Measurements from ENCODE around the gene STK35. TPM values are rescaled to one million over a fixed set of nuclear protein-coding genes. Genes with fewer than 3 reads are reported as not detected.

Gene STK35
- total and polyA plus RNA-seq, 4 donors = 9.4 to 13.4 (median 12.1) TPM

GRCh38 chr20:2116170-2116940 is 14.7 kb downstream of the STK35 start:
- H3K4me3 ChIP-seq (ENCODE audit: low read depth, low read length) = no peak overlapping the region
- no peak overlapping the region for H3K27ac ChIP-seq (ENCODE audit: low read depth, low read length)
- DNase-seq (ENCODE audit: low read depth in 4 of 6, low spot score in 6 of 6) = no peak
- H3K27me3 ChIP-seq (ENCODE audit: control insufficient read depth, insufficient read depth, low read length) = no peaks in the 10 kb centered on the region
- no peaks in the 10 kb centered on the region for H3K9me3 ChIP-seq (ENCODE audit: control insufficient read depth, insufficient read depth, low read length)
- H3K36me3 ChIP-seq (ENCODE audit: control insufficient read depth, insufficient read depth, low read length) = peaks cover 12% of the 10 kb centered on the region
- 86% methylated on average over 8 of the region's 9 CpGs for WGBS (ENCODE audit: insufficient coverage)
- H3K4me1 ChIP-seq (ENCODE audit: control insufficient read depth, insufficient read depth, low read length) = peaks cover 5% of the 10 kb centered on the region

- WGBS (ENCODE audit: insufficient coverage) = no CpG with 5 or more reads among the region's 3 CpGs
- no peaks in the 10 kb centered on the region for H3K27me3 ChIP-seq (ENCODE audit: control insufficient read depth, insufficient read depth, low read length)
- H3K9me3 ChIP-seq (ENCODE audit: control insufficient read depth, insufficient read depth, low read length) = no peaks in the 10 kb centered on the region
- no peak overlapping the region for H3K4me3 ChIP-seq (ENCODE audit: low read depth, low read length)
- no peak for DNase-seq (ENCODE audit: low read depth in 4 of 6, low spot score in 6 of 6)
- H3K27ac ChIP-seq (ENCODE audit: low read depth, low read length) = no peak overlapping the region
- H3K36me3 ChIP-seq (ENCODE audit: control insufficient read depth, insufficient read depth, low read length) = peaks cover 10% of the 10 kb centered on the region
- H3K4me1 ChIP-seq (ENCODE audit: control insufficient read depth, insufficient read depth, low read length) = no peaks in the 10 kb centered on the region
Observed at GRCh38 chr20:2118783-2119182, 17.2 kb downstream of the STK35 start.

- no peaks in the 10 kb centered on the region for H3K27me3 ChIP-seq (ENCODE audit: control insufficient read depth, insufficient read depth, low read length)
- no peak overlapping the region for H3K27ac ChIP-seq (ENCODE audit: low read depth, low read length)
- DNase-seq (ENCODE audit: low read depth in 4 of 6, low spot score in 6 of 6) = peak in 2 of 6 donors; percentile 20 to 38
- no peaks in the 10 kb centered on the region for H3K9me3 ChIP-seq (ENCODE audit: control insufficient read depth, insufficient read depth, low read length)
- H3K4me3 ChIP-seq (ENCODE audit: low read depth, low read length) = no peak overlapping the region
- H3K36me3 ChIP-seq (ENCODE audit: control insufficient read depth, insufficient read depth, low read length) = peaks cover 4% of the 10 kb centered on the region
- WGBS (ENCODE audit: insufficient coverage) = 43% methylated on average over 5 of the region's 6 CpGs
- peaks cover 10% of the 10 kb centered on the region for H3K4me1 ChIP-seq (ENCODE audit: control insufficient read depth, insufficient read depth, low read length)
Observed at GRCh38 chr20:2122936-2123335, 21.3 kb downstream of the STK35 start.

GRCh38 chr20:2123720-2124119 is 22.1 kb downstream of the STK35 start:
- Histone ChIP-seq H3K9me3 (ENCODE audit: control insufficient read depth, insufficient read depth, low read length) (no peaks in the 10 kb centered on the region), H3K27me3 (ENCODE audit: control insufficient read depth, insufficient read depth, low read length) (no peaks in the 10 kb centered on the region), H3K4me1 (ENCODE audit: control insufficient read depth, insufficient read depth, low read length) (peaks cover 10% of the 10 kb centered on the region), H3K4me3 (ENCODE audit: low read depth, low read length) (no peak overlapping the region), H3K27ac (ENCODE audit: low read depth, low read length) (no peak overlapping the region), H3K36me3 (ENCODE audit: control insufficient read depth, insufficient read depth, low read length) (peaks cover 4% of the 10 kb centered on the region)
- WGBS (ENCODE audit: insufficient coverage) = 90% methylated on average over 2 of the region's 5 CpGs
- no peak for DNase-seq (ENCODE audit: low read depth in 4 of 6, low spot score in 6 of 6)

- Histone ChIP-seq H3K4me3 (ENCODE audit: low read depth, low read length) (no peak overlapping the region), H3K27me3 (ENCODE audit: control insufficient read depth, insufficient read depth, low read length) (no peaks in the 10 kb centered on the region), H3K36me3 (ENCODE audit: control insufficient read depth, insufficient read depth, low read length) (peaks cover 4% of the 10 kb centered on the region), H3K9me3 (ENCODE audit: control insufficient read depth, insufficient read depth, low read length) (no peaks in the 10 kb centered on the region), H3K4me1 (ENCODE audit: control insufficient read depth, insufficient read depth, low read length) (peaks cover 16% of the 10 kb centered on the region), H3K27ac (ENCODE audit: low read depth, low read length) (no peak overlapping the region)
- no peak for DNase-seq (ENCODE audit: low read depth in 4 of 6, low spot score in 6 of 6)
- WGBS (ENCODE audit: insufficient coverage) = 81% methylated on average over 7 of the region's 7 CpGs
Observed at GRCh38 chr20:2124564-2125213, 23.1 kb downstream of the STK35 start.

DNA sequence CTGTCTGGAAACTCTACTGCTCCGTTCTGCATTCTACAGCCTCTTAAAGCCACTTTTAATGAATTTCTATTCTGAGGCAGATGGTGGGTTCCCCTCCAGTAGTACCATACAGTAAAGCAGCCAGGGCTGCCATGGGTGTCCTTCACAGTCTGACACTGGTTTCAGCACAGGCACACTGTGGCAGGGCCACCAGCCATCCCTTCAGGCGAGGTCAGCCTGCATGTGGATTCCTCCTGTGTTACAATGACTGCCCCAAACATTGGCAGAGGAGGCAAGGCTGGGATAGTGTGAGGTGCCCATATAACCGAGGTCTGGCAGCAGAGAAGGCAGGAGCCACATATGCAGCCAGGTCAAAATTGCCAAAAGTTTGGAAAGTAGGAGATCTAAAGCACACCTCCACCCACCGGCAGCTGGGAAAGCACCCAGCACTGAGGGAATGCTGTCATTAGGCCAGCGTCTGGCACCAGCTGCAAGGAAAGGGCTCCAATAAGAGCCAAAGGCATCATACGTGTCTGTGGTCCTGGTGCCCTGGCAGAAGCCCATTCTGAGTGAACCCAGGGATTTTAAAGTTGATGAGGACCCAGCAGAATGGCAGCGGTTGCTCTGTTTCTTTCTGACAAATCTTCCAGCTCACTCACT is 24.0 kb downstream of the STK35 start:
- peaks cover 25% of the 10 kb centered on the region for H3K4me1 ChIP-seq (ENCODE audit: control insufficient read depth, insufficient read depth, low read length)

GRCh38 chr20:2127238-2127637 is 25.6 kb downstream of the STK35 start:
- no peaks in the 10 kb centered on the region for H3K27me3 ChIP-seq (ENCODE audit: control insufficient read depth, insufficient read depth, low read length)
- no peak overlapping the region for H3K4me3 ChIP-seq (ENCODE audit: low read depth, low read length)
- H3K36me3 ChIP-seq (ENCODE audit: control insufficient read depth, insufficient read depth, low read length) = peaks cover 4% of the 10 kb centered on the region
- WGBS (ENCODE audit: insufficient coverage) = 80% methylated on average over 1 of the region's 1 CpG
- H3K9me3 ChIP-seq (ENCODE audit: control insufficient read depth, insufficient read depth, low read length) = no peaks in the 10 kb centered on the region
- no peak overlapping the region for H3K27ac ChIP-seq (ENCODE audit: low read depth, low read length)
- DNase-seq (ENCODE audit: low read depth in 4 of 6, low spot score in 6 of 6) = no peak
- peaks cover 27% of the 10 kb centered on the region for H3K4me1 ChIP-seq (ENCODE audit: control insufficient read depth, insufficient read depth, low read length)

More for the DNA sequence above, 24.0 kb downstream of the STK35 start:
- Histone ChIP-seq H3K27me3 (ENCODE audit: control insufficient read depth, insufficient read depth, low read length) (no peaks in the 10 kb centered on the region), H3K27ac (ENCODE audit: low read depth, low read length) (no peak overlapping the region), H3K36me3 (ENCODE audit: control insufficient read depth, insufficient read depth, low read length) (peaks cover 4% of the 10 kb centered on the region), H3K4me3 (ENCODE audit: low read depth, low read length) (no peak overlapping the region), H3K9me3 (ENCODE audit: control insufficient read depth, insufficient read depth, low read length) (no peaks in the 10 kb centered on the region)
- DNase-seq (ENCODE audit: low read depth in 4 of 6, low spot score in 6 of 6) = peak in 2 of 6 donors; percentile 9 to 22
- 64% methylated on average over 6 of the region's 7 CpGs for WGBS (ENCODE audit: insufficient coverage)

DNA sequence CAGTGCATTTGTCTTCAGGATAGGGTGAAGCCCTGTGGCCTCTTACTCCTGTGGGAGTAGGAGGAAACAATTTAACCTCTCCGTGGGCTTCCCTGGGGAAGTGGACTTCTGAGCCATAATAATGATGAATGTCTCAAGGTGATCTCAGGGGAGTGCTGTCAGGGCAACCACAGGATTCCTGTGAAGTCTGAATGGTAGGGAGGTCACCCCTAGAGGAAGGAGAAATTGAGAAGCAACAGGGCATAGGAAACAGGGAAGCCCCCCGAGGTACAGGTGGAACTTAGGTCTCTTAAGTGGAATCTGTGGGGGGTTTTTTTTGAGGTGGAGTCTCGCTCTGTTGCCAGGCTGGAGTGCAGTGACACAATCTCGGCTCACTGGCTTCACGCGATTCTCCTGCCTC is 26.9 kb downstream of the STK35 start:
- no peak overlapping the region for H3K4me3 ChIP-seq (ENCODE audit: low read depth, low read length)
- no peaks in the 10 kb centered on the region for H3K9me3 ChIP-seq (ENCODE audit: control insufficient read depth, insufficient read depth, low read length)
- no peak overlapping the region for H3K27ac ChIP-seq (ENCODE audit: low read depth, low read length)
- no peaks in the 10 kb centered on the region for H3K27me3 ChIP-seq (ENCODE audit: control insufficient read depth, insufficient read depth, low read length)
- peaks cover 32% of the 10 kb centered on the region for H3K4me1 ChIP-seq (ENCODE audit: control insufficient read depth, insufficient read depth, low read length)
- 87% methylated on average over 6 of the region's 6 CpGs for WGBS (ENCODE audit: insufficient coverage)
- DNase-seq (ENCODE audit: low read depth in 4 of 6, low spot score in 6 of 6) = no peak
- H3K36me3 ChIP-seq (ENCODE audit: control insufficient read depth, insufficient read depth, low read length) = peaks cover 4% of the 10 kb centered on the region

GRCh38 chr20:2130062-2130591 is 28.5 kb downstream of the STK35 start:
- Histone ChIP-seq H3K4me1 (ENCODE audit: control insufficient read depth, insufficient read depth, low read length) (peaks cover 44% of the 10 kb centered on the region), H3K4me3 (ENCODE audit: low read depth, low read length) (no peak overlapping the region), H3K36me3 (ENCODE audit: control insufficient read depth, insufficient read depth, low read length) (peaks cover 4% of the 10 kb centered on the region), H3K27ac (ENCODE audit: low read depth, low read length) (no peak overlapping the region), H3K9me3 (ENCODE audit: control insufficient read depth, insufficient read depth, low read length) (no peaks in the 10 kb centered on the region), H3K27me3 (ENCODE audit: control insufficient read depth, insufficient read depth, low read length) (no peaks in the 10 kb centered on the region)
- WGBS (ENCODE audit: insufficient coverage) = 57% methylated on average over 11 of the region's 15 CpGs
- no peak for DNase-seq (ENCODE audit: low read depth in 4 of 6, low spot score in 6 of 6)
